Measurements from ENCODE around the gene ZCCHC8.
A peak's percentile ranks its signal among the peaks of the same experiment; 100 is the strongest.
"Not testable (repeated sequence)": the region's sequence is repeated elsewhere in the genome, so short reads cannot be mapped to it uniquely, and the experiment has no call there.

ZCCHC8 gene

DNA sequence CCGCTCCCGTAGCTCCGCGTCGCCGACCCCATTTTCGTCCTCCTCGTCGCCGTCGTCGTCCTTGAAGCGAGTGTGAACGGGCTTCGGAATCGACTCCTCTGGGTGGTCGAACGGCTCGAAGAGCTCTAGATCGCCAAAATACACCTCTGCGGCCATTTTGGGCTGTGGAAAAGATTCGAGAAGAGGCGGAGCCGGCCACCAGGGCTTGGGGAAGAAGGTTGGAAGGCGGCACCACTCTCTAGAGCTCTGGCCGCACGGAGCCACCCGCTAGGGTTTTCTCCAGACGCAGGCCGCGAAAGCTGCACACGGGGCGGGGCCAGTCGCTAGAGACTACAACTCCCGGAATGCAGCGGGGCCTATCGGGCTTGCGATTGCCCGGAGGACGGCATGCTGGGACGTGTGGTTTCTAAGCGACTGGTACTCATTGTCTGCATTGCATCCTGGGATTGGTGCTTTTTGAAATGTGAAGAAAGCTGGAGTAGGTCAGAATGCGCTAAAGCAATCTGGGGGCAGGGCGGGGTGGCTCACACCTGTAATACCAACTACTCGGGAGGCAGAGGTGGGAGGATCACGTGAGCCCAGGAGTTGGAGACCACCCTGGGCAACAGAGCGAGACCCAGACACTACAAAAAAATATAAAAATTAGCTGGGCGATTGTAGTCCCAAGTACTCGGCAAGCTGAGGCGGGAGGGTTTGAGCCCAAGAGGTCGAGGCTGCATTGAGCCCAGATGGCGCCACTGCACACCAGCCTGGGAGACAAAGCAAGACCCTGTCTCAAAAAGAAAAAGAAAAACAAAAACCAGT lies at the start of gene ZCCHC8:
ZCCHC8 (minus strand) TSS at position 248 of the 804 bp plus-strand sequence; CDS start at position 156, 92 bp downstream.
- peak; percentile 97 to 98 for DNase-seq

DNA sequence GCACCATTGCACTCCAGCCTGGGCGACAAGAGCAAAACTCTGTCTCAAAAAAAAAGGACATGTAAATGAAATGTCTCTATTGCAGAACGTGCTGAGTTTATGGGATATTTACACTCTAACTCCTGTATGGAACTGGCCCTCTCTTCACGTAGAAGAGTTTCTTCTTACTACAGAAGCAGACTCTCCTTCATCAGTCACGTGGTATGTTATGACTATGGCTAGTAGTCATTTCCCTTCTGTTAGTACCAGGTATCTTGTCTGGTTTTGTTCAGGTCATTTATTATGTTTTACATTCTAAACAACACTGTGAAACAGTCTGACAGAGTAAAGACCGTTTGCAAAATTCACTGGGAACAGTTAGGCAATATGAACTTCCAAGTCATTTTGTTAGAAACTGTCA lies 46.6 kb upstream of the ZCCHC8 start:
- DNase-seq, result no peak

GRCh38 chr12:122545855-122546254 lies 45.1 kb upstream of the ZCCHC8 start:
- DNase-seq, result no peak

GRCh38 chr12:122544537-122544936 lies 43.8 kb upstream of the ZCCHC8 start:
- no peak for DNase-seq

DNA sequence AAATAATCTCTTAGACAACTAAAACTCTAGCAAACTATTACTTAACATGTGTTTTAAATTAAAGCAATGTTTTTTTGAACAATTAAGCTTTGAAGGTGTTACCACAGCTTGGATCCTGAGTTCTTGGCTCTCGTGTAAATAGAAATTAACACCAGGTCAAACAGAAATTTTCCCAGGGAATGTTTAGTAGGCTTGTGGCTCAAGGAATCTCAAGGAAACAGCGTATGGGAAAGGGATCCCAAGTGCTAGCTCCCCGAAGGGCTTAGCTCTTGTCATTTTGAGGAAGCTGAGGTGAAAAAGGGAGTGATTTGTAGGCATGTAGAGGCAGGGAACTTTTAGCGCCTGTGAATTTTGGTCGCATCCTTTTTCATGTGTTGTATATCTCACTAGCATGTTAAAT lies 37.8 kb upstream of the ZCCHC8 start:
- no peak for DNase-seq

- no peak for DNase-seq
Observed at GRCh38 chr12:122537021-122537420, 36.3 kb upstream of the ZCCHC8 start.

DNA sequence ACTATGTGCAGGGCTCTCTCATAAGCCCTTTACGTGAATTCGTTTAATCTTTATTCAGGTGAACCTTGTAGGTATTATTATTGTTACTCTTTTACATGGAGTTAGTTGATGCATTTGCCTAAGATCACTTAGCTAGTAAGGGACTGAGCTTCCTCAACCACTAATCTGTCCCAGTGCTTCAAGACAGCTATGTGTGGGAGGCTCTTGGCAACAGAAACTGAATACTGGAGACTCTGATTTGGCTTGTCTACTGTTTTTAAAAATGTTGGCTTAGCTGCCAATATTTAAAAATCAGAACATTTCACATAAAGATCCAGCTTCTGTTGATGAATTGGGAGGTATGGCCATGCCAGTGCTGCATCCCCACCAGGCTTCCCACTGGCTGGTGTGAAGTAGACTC lies 33.1 kb upstream of the ZCCHC8 start:
- no peak for DNase-seq

DNA sequence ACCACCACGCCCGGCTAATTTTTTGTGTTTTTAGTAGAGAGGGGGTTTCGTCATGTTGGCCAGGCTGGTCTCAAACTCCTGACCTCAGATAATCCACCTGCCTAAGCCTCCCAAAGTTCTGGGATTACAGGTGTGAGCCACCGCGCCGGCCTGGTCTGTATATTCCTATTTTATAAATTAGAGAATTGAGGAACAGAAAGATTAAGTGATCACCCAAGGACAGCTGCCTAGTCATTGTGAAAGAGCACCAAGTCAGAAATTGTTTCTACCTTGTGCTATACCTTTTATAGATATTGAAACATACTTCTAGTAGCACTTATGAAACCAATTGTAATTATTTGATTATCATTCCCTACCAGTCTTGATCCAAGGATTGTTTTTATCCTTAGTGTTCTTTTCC lies 28.3 kb upstream of the ZCCHC8 start:
- DNase-seq, result no peak

DNA sequence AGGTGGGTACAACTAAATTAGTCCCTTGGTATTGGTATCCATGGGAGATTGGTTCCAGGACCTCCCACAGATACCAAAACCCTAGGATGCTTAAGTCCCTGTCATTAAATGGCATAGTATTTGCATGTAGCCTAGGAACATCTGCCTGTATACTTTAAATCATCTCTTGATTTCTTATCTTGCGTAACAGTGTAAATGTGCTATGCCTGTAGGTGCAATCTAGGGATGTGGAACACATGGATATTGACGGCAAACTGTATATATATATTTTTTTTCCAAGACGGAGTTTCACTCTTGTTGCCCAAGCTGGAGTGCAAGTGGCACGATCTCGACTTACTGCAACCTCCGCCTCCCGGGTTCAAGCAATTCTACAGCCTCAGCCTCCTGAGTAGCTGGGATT lies 27.9 kb upstream of the ZCCHC8 start:
- DNase-seq, result no peak

- DNase-seq, result peak; percentile 47 to 56
Observed at GRCh38 chr12:122527478-122527944, 26.8 kb upstream of the ZCCHC8 start.

DNA sequence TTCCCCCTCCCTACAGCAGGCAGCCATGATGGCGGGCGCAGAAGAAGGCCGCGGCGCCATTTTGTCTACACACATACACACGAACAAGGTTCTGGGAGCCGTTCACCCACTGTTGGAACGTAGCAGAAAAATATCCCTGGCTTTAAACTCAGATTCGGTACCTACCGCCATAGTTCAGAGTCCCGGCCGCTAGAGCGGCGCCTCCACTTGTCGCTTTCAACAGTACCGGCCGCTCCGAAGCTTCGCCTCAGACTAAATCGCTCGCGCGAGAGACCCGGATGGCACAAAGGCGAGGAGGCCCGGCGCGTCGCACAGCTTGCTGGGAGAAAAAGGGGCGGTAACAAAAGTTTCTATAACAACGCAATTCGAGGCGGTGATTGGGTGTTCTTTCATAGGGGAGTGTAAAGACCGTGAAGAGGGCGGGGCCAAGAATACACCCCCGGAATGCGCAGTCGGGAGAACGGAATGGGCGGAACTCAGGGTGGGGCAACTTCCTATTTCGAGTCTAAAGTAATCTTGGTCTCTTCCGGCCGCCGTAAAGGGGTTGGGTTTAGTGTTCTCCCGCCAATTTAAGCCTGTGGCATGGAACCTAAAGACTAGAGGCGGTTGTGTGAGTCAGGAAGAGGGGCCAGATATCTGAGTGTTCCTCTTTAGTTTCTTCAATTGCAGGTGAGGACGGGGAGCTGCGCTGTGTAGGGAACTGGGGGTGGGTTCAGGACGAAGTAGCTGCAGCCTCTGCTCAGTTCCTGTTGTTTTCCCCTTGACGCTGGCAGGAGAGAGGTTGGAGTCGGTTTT lies 26.1 kb upstream of the ZCCHC8 start, which contains the start of the genes KNTC1 and RSRC2:
KNTC1 (plus strand) TSS at position 567 of the 795 bp plus-strand sequence. CDS start 2,815 bp downstream, outside the sequence.
RSRC2 (minus strand) TSS at position 254 of the 795 bp plus-strand sequence; CDS start at position 171, 83 bp downstream.
- DNase-seq, result peak; percentile 98 to 99

GRCh38 chr12:122523846-122524718 lies 23.4 kb upstream of the ZCCHC8 start:
- DNase-seq, result no peak

- no peak for DNase-seq
Observed at GRCh38 chr12:122523280-122523679, 22.5 kb upstream of the ZCCHC8 start.

- no peak for DNase-seq
Observed at GRCh38 chr12:122520676-122521075, 19.9 kb upstream of the ZCCHC8 start.

GRCh38 chr12:122519418-122519817 lies 18.7 kb upstream of the ZCCHC8 start:
- DNase-seq, result no peak

- no peak for DNase-seq
Observed at GRCh38 chr12:122518908-122519307, 18.2 kb upstream of the ZCCHC8 start.

GRCh38 chr12:122517877-122518276 lies 17.1 kb upstream of the ZCCHC8 start:
- no peak for DNase-seq

DNA sequence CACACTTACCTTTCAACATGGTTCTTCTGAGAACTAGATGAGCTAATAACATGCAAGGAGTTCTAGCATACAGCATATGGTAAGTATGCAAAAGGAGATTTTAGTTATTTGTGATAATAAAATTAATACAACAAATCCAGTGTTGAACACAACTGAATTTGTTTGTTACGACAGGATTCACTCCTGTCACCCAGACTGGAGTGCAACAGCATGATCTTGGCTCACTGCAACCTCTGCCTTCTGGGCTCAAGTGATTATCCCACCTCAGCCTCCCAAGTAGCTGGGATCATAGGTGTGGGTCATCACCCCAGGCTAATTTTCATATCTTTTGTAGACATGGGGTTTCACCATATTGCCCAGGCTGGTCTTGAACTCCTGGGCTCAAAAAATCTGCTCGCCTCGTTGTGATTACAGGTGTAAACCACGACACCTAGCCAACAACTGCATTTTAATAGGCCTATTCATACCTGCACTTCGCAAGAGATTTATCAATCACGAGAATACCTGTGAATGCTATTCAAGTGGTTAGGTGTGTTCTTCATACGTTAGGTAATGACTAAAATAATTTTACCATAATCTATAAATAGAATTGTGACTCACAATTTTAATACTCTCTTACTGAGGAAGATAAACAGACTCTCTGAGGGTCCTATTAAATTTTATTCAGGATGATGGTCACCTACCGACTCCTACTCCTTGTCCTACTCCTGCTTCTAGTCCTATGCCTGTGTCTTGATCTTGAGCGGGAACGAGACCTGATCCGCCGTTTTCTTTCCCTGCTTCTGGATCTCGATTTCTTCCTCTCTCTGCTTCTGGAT lies 16.0 kb upstream of the ZCCHC8 start:
- no peak for DNase-seq

- DNase-seq, result no peak
Observed at GRCh38 chr12:122515275-122515674, 14.5 kb upstream of the ZCCHC8 start.

GRCh38 chr12:122513660-122514059 lies 12.9 kb upstream of the ZCCHC8 start:
- DNase-seq, result no peak

DNA sequence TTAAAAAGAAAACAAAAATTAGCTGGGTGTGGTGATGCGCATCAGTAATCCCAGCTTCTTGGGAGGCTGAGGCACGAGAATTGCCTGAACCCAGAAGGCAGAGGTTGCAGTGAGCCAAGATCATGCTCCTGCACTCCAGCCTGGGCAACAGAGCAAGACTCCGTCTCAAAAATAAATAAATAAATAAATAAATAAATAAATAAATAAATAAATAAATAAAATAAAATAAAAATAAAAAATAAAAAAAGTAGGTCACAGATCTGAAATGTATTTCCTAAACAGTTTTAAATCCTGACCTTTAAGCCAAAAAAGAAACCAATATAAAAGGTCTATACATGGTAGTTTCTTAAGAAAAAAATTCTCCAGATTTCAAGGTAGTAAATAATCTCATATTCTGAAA lies 12.3 kb upstream of the ZCCHC8 start:
- DNase-seq, result not testable (repeated sequence)

DNA sequence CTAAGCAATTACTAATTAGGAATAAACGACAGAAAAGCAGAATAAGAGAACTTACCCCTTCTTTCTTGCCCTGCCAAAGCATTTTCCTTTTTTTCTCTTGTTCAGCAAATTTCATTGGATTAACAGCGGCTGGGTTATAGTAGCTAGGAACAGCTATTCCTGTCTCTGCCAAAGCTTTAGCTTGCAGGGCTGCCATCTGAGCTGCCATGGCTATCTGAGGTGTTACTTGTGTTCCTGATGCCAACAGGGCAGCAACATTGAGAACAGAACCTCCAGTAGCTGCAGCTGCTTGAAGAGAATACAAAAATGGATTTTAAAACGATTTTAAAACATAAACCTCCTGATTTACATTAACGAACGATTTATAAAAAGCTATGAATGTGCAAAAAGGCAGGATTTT lies 7.4 kb upstream of the ZCCHC8 start:
- no peak for DNase-seq

Measured in activated T-cell treated with anti-CD3 and anti-CD28 coated beads, Interleukin-2, amount 50 U/mL, for 48 hours (primary cell).